Activated T-cell treated with anti-CD3 and anti-CD28 coated beads, Interleukin-2, amount 50 U/mL, for 72 hours (primary cell): ENCODE results near the gene C11orf91. TPM values are rescaled to one million over a fixed set of nuclear protein-coding genes. Genes with fewer than 3 reads are reported as not detected.
"Not testable (repeated sequence)": the region's sequence is repeated elsewhere in the genome, so short reads cannot be mapped to it uniquely, and the experiment has no call there.

Experiments
- ATAC-seq, 2 donors: fragments of 150-1000 bp; cut with Tn5 transposase; replicated peaks in 1 of 2; 2 replicates each; pipeline ENCODE4 v1.10.0; 2021; ENCODE audit warnings: moderate library complexity in 2 of 2, mild to moderate bottlenecking in 1 of 2
- DNase-seq, 2 donors: peaks; one replicate each; pipeline ENCODE4 v3.0.0; 2021 to 2022; ENCODE audit warnings: mixed read lengths in 1 of 2
- H3K27ac Mint-ChIP-seq: one replicate; pipeline ENCODE4 v1.8.0; 2022; ENCODE audit warnings: mild to moderate bottlenecking, moderate library complexity, mixed read lengths
- H3K27me3 Mint-ChIP-seq: one replicate; pipeline ENCODE4 v1.8.0; 2022; ENCODE audit warnings: low read depth, mixed read lengths
- H3K36me3 Mint-ChIP-seq, 2 donors: one replicate each; pipeline ENCODE4 v1.8.0; 2022; ENCODE audit warnings: mixed read lengths in 2 of 2, mild to moderate bottlenecking in 1 of 2; ENCODE audit not compliant: insufficient read depth in 2 of 2
- H3K4me1 Mint-ChIP-seq: one replicate; pipeline ENCODE4 v1.8.0; 2022; ENCODE audit warnings: low read depth, mixed read lengths
- H3K4me3 Mint-ChIP-seq, 2 donors: one replicate each; pipeline ENCODE4 v1.8.0; 2022; ENCODE audit warnings: mild to moderate bottlenecking in 2 of 2, mixed read lengths in 2 of 2, moderate library complexity in 2 of 2
- H3K9me3 Mint-ChIP-seq, 2 donors: one replicate each; pipeline ENCODE4 v1.8.0; 2022; ENCODE audit warnings: mixed read lengths in 2 of 2
- total RNA-seq, 2 donors: library from RNA; stranded (reverse); gene quantifications; one replicate each; pipeline ENCODE4 v1.2.3, GENCODE V29; 2022

The C11orf91 gene
- total RNA-seq, 2 donors from 2014 or later, result not detected

DNA sequence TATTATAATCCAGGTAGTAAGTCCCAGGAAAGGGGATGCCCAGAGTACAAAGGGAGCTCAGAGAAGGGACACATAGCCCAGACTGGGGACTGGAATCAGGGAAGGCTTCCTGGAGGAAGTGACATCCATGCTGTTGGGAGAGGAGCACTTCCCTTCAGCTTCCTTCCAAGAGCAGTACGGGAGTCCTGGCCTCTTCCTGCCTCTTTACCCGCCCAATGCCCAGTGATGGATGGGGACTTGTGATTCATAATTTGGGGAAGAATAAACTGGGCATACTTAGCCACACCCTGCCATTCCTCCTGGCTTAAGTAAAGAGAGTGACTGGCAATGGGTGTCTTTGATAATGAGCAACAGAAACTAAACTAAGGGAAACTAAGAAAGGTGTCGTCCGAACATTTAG, 11.5 kb downstream of the C11orf91 start:
- DNase-seq (no peak), ATAC-seq (no peak)
- H3K4me1 Mint-ChIP-seq, result peaks cover 29% of the 10 kb centered on the region
- H3K4me3 Mint-ChIP-seq, result no peak overlapping the region
- no peak overlapping the region for H3K27ac Mint-ChIP-seq
- no peaks in the 10 kb centered on the region for H3K27me3 Mint-ChIP-seq
- no peaks in the 10 kb centered on the region for H3K36me3 Mint-ChIP-seq
- no peaks in the 10 kb centered on the region for H3K9me3 Mint-ChIP-seq

DNA sequence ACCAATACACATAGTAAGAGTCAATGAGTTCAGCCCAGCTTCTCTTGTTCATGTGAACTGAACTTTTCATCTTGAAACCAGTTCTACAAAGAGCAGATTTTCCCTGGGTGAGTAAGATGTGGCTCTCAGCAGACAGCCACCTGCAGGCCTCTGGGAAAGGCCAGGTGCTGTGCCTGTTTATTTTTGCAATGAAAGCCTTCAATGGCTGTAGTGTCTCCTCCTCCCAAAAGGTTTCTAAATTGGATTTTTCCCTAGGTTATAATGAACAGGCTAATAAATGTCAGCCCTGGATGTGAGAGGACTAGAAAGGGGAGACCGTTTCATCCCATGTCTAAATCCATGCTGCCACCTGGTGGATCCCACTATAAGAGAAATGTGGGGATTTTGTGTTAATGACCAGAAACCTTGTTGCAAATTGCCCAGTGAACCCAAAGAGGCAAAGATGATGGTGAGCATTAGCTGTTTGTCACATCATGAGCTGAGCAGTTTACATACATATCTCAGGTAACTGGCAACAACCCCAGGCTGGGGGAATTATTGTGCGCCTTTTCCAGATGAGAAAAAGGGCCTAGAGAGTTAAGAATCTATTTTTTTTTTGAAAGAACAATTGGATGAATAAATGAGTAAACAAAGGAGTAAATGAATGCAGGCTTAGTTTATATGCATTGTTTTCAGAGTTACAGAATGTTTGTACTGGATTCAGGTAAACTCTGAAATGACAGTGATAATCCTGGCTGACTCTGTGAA, 12.7 kb downstream of the C11orf91 start:
- H3K9me3 Mint-ChIP-seq, result no peaks in the 10 kb centered on the region
- DNase-seq, result peak; percentile 15 to 16
- no peaks in the 10 kb centered on the region for H3K36me3 Mint-ChIP-seq
- peaks cover 29% of the 10 kb centered on the region for H3K4me1 Mint-ChIP-seq
- peak; percentile 69 to 72 for ATAC-seq
- no peak overlapping the region for H3K27ac Mint-ChIP-seq
- H3K4me3 Mint-ChIP-seq, result no peak overlapping the region
- H3K27me3 Mint-ChIP-seq, result peaks cover under 1% of the 10 kb centered on the region

DNA sequence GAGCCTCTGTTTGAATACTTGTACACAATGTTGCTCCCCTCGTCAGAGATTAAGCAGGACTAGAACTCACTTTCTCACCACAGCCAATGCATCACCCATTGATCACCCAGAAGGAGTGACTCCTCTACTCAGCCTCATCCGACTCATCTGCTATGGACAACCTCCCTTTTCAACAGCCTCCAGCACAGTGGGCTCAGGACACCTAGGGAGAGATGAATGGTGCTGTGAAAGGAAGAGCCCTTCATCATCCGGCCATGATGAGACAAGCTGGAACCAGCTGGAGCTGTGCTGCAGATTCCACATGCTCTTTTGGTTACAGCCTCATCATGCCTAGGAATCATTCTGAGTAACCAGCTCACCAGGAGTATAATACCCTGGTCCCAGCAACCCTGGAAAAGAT, 15.5 kb downstream of the C11orf91 start:
- ATAC-seq, result peak in 1 of 2 donors; percentile 18
- H3K27me3 Mint-ChIP-seq, result peaks cover 29% of the 10 kb centered on the region

DNA sequence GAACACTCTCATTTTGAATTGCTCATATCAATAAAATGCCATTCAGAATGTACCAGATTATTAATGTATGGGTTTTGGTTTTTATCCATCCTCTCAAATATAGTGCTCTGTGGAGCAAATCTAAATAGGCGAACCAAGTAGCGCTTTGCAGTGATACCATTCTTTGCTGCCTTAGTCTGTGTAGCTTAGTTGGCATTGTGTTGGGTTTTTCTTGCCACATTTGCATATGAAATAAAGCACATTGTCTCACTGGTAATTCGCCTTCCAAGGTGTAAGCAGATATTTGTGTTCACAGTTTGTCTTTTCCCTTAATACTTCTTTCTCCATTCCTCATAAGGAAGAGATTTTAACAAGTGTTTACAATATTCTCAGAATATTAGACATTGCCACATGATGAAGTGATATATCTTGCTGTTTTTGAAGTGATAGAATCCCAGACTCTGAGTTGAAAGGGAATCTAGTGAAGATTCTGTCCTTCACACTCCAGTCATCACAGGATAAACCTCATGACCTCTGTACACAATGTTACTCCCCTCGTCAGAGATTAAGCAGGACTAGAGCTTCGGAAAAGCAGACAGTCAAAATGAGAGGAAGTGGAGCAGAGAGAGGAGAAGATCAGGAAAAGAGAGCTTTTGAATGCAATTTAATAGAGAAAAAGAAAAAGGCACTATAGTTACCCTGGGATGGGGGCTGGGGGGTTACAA, 16.5 kb downstream of the C11orf91 start:
- no peaks in the 10 kb centered on the region for H3K9me3 Mint-ChIP-seq
- no peaks in the 10 kb centered on the region for H3K36me3 Mint-ChIP-seq
- no peak overlapping the region for H3K27ac Mint-ChIP-seq
- ATAC-seq (no peak), DNase-seq (no peak)
- peaks cover 38% of the 10 kb centered on the region for H3K27me3 Mint-ChIP-seq
- H3K4me1 Mint-ChIP-seq, result peaks cover 3% of the 10 kb centered on the region
- no peak overlapping the region for H3K4me3 Mint-ChIP-seq

More for the DNA sequence above, 15.5 kb downstream of the C11orf91 start:
- Mint-ChIP-seq H3K4me3 (no peak overlapping the region), H3K9me3 (no peaks in the 10 kb centered on the region), H3K36me3 (no peaks in the 10 kb centered on the region), H3K4me1 (peaks cover 12% of the 10 kb centered on the region), H3K27ac (no peak overlapping the region)
- DNase-seq, result no peak

DNA sequence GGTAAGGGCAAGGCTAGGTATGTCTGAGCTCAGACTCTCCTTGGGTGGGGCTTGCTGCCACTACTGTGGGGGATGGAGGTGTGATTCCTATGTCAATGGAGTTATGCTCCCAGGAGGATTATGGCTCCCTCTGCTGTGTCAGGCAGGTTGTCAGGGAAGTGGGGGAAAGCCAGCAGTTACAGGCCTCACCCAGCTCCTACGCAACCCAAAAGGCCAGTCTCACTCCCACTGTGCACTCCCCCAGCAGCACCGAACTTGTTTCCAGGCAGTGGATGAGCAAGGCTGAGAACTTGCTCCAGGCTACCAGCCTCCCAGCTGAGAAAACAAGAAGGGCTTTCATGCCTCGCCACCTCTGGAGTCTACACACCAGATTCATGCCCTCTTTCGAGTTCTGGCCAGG, 18.2 kb downstream of the C11orf91 start:
- Mint-ChIP-seq H3K27ac (no peak overlapping the region), H3K4me1 (no peaks in the 10 kb centered on the region), H3K4me3 (no peak overlapping the region), H3K9me3 (peaks cover 7 to 8% of the 10 kb centered on the region in 2 donors), H3K36me3 (peaks cover 0 to 4% of the 10 kb centered on the region in 2 donors), H3K27me3 (peaks cover 53% of the 10 kb centered on the region)
- ATAC-seq (no peak), DNase-seq (no peak)

DNA sequence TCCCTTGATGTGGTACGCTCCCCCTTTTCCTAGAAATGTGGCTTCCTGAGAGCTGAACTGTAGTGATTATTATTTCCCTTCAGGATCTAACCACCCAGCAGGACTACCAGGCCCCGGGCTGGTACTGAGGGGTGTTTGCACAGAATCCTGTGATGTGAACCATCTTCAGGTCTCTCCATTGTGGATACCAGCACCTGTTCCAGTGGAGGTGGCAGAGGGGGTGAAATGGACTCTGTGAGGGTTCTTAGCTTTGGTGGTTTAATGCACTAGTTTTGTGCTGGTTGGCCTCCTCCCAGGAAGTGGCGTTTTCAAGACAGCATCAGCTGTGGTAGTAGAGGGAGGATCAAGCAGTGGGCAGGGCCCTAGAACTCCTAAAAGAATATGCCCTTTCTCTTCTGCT, 18.6 kb downstream of the C11orf91 start:
- DNase-seq, result no peak
- Mint-ChIP-seq H3K36me3 (peaks cover 2 to 4% of the 10 kb centered on the region in 2 donors), H3K27me3 (peaks cover 58% of the 10 kb centered on the region), H3K9me3 (peaks cover 7 to 8% of the 10 kb centered on the region in 2 donors), H3K4me1 (no peaks in the 10 kb centered on the region), H3K4me3 (no peak overlapping the region), H3K27ac (no peak overlapping the region)
- no peak for ATAC-seq

DNA sequence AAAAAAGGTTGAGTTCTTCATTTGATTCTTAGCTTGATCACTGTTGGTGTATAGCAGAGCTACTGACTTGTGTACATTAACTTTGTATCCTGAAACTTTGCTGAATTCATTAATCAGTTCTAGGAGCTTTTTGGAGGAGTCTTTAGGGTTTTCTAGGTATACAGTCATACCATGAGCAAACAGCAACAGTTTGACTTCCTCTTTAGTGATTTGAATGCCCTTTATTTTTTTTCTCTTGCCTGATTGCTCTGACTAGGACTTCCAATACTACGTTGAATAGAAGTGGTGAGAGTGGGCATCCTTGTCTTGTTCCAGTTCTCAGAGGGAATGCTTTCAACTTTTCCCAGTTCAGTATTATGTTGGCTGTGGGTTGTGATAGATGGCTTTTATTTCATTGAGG, 22.0 kb downstream of the C11orf91 start:
- H3K27ac Mint-ChIP-seq, H3K4me3 Mint-ChIP-seq, DNase-seq, H3K4me1 Mint-ChIP-seq, H3K9me3 Mint-ChIP-seq, ATAC-seq, H3K36me3 Mint-ChIP-seq: not testable (repeated sequence)
- H3K27me3 Mint-ChIP-seq, result peaks cover 58% of the 10 kb centered on the region

DNA sequence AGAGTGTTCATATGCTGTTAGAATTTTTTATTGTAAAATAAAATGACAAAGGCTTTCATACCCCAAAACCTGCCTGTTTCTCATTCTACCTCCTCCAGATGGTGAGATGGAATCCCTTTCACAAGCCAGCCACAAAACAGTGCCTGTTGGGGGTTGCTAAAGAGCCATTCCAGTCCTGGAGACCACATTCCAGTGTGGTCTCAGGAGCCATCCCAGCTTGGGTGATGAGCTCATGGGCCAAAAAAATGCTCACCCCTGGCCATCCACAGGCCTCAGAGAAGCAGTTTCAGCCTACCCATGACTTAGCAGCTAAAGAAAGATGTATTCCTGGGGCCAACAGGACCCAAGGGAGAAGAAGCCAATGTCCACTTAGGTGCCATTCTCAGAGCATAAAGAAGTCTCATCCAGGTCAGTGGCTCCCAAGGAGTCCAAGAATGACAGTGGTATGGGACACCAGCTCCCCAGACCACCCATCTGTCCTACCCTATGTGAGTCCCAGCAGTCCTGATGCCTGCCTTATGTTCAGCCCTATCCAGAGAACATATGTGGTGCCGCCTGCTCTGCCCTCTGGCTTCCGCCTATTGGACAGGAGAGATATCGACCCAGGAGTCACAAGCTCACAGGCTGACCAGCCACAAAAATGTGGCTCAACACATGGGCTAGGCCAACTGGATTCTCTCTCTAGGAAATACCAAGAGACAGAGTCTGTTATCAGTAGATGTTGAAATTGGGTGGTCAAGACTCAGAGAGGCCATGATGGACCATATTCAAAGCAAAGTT, 26.4 kb downstream of the C11orf91 start:
- H3K27me3 Mint-ChIP-seq, result peaks cover 38% of the 10 kb centered on the region
- no peak overlapping the region for H3K27ac Mint-ChIP-seq
- H3K36me3 Mint-ChIP-seq, result peaks cover 2 to 4% of the 10 kb centered on the region in 2 donors
- DNase-seq (no peak), ATAC-seq (no peak)
- peaks cover 15% of the 10 kb centered on the region for H3K4me1 Mint-ChIP-seq
- H3K9me3 Mint-ChIP-seq, result peaks cover 7 to 8% of the 10 kb centered on the region in 2 donors
- H3K4me3 Mint-ChIP-seq, result no peak overlapping the region

DNA sequence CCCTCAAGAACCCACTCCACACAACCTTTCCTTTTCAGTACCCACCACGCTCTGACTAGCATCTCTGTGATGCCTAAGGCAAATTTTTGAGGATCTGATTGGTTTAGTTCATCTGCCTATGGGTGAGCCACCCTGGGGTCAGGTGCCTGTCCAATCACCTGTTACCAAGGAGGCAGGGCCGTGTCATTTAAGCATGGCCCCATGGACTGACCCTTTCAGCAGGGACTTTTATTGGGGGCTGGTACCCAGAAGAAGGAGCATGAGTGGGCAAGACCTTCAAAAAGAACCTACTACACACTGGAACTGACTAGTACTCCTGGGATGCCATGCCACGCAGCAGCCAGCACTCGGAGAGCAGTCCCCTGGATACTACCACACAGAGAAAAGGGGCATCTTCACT, 28.4 kb downstream of the C11orf91 start:
- peaks cover 21% of the 10 kb centered on the region for H3K27me3 Mint-ChIP-seq
- no peaks in the 10 kb centered on the region for H3K9me3 Mint-ChIP-seq
- H3K27ac Mint-ChIP-seq, result no peak overlapping the region
- H3K4me3 Mint-ChIP-seq, result no peak overlapping the region
- DNase-seq, result no peak
- H3K4me1 Mint-ChIP-seq, result peaks cover 15% of the 10 kb centered on the region
- no peak for ATAC-seq
- H3K36me3 Mint-ChIP-seq, result peaks cover 0 to under 1% of the 10 kb centered on the region in 2 donors

DNA sequence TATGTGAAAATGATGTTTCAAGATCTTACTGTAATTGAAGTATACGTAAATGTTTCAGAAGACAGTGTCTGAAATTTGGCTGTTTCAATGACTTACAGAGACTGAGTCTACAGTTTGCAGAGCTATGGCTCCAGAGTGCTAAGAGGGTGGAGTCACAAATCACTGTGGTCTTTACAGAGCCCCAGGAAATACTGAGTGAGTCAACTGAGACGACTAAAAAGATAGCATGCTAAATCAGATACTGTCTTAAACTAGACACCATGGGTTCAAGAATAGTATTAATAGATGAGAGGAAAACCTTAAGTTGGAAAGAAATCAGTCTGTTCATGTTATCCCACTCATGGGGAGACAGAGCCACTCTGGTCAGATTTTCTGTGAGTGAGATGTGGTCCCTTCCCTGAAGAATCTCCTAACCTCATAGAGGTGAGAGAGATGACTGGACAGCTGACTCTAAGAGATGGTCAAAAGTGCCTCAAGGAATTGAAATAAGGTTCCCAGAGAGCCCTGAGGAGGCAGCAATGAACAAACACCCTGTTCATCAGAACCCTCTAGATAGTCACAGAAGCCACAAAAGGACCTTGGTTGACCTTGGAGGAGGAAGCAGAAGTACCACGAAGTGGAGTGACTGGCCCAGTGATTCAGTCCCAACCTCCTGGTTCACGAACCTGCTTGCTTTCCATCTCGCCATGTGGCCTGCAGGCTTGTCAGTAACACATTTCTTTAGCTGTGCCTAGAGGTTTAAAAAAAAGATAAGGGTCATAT, 30.2 kb downstream of the C11orf91 start:
- peak overlapping the region in 1 of 2 donors; percentile 52 for H3K4me3 Mint-ChIP-seq
- no peaks in the 10 kb centered on the region for H3K36me3 Mint-ChIP-seq
- H3K27ac Mint-ChIP-seq, result no peak overlapping the region
- peak; percentile 22 to 33 for DNase-seq
- H3K27me3 Mint-ChIP-seq, result peaks cover 26% of the 10 kb centered on the region
- H3K9me3 Mint-ChIP-seq, result no peaks in the 10 kb centered on the region
- peaks cover 15% of the 10 kb centered on the region for H3K4me1 Mint-ChIP-seq
- ATAC-seq, result peak; percentile 86 to 90

DNA sequence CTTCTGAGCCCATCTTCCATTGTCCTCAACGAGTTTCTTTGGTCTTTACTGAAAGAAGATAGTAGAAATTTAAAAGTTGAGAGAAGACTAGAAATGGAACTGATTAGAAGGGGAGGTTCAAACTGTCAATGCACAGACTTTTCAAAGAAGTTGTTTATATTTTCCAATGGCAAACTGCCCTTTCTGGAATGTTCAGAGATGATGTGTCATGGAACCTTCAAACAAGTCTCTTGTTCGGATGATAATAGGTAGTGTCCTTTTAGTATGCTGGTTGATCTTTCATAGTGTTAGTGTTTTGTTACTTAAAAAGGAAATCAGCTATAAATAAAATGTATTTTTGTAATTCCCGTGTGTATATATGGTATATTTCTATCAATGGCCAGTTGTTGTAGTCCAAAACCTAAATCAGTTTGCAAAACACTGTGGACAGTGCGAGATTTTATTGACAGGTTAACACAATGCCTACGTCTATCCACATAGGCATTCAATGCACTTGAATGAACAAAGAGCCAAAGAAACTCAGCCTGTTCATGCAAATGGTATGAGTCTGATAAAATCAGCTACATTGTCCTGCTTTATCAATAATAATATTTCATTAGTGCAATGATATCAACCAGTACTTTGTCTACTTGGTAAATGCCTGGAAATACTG, 30.9 kb downstream of the C11orf91 start:
- Mint-ChIP-seq H3K4me1 (peaks cover 15% of the 10 kb centered on the region), H3K36me3 (no peaks in the 10 kb centered on the region), H3K27me3 (peaks cover 26% of the 10 kb centered on the region), H3K4me3 (no peak overlapping the region), H3K27ac (no peak overlapping the region), H3K9me3 (no peaks in the 10 kb centered on the region)
- no peak for DNase-seq
- ATAC-seq, result no peak

DNA sequence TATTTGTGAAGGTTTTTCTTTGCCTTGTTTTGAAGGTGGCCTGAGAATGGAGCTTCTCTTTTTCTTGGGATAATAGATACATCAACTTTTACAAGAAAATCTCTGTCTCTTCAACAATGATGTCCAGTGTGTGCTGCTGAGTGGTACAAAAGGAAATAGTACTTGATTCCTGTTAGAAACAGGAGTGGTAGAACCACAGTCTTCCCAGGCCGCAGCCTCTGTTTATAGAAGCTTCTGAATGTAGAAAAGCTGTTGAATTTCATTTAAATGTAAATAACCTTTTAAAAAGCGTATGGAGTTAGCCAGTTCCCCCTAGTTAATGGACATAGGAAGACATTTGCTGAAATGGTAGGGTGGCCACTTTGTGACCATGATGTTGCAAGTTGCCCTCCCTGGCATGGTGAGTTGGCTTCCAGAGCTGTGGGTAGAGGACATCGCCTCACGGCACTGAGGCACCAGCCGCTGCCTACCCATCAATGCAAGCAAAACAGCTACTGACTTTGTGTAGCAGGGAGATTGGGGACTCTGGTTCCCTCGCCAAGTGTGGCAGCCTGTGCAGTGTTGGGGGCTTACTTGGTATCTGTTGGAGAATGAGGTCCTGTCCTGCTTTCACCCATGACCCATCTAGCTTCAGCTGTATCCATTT, 31.6 kb downstream of the C11orf91 start:
- H3K9me3 Mint-ChIP-seq, result no peaks in the 10 kb centered on the region
- no peaks in the 10 kb centered on the region for H3K36me3 Mint-ChIP-seq
- no peak for DNase-seq
- ATAC-seq, result no peak
- H3K4me1 Mint-ChIP-seq, result peaks cover 15% of the 10 kb centered on the region
- H3K4me3 Mint-ChIP-seq, result no peak overlapping the region
- H3K27me3 Mint-ChIP-seq, result peaks cover 26% of the 10 kb centered on the region
- no peak overlapping the region for H3K27ac Mint-ChIP-seq
